SK-N-SH treated with all-trans-retinoic acid at 6 μM for 48 hours (cell line): ENCODE data around the gene ZNF618.

Source experiments
- ATAC-seq: fragments of 200-7000 bp; cut with Tn5 transposase; 3 replicates; pipeline ENCODE4 v1.9.1; 2020; ENCODE audit warnings: mild to moderate bottlenecking, moderate library complexity
- ARNTL ChIP-seq: fragments of 450-650 bp; formaldehyde crosslinking; IDR thresholded peaks from 2 replicates; pipeline ENCODE4 v1.5.0; 2020; ENCODE audit warnings: low read depth, mild to moderate bottlenecking, moderate library complexity, borderline replicate concordance
- BACH2 ChIP-seq: fragments of 250-450 bp; sonication (Bioruptor Pico); IDR thresholded peaks from 2 replicates; pipeline ENCODE4 v1.9.0; 2021; ENCODE audit warnings: mild to moderate bottlenecking, borderline replicate concordance
- CSDC2 ChIP-seq: fragments of 250-450 bp; sonication (Bioruptor Pico); IDR thresholded peaks from 2 replicates; pipeline ENCODE4 v1.5.0; 2020; ENCODE audit warnings: mild to moderate bottlenecking, moderate library complexity
- ESRRG ChIP-seq: fragments of 250-450 bp; sonication (Bioruptor Pico); IDR thresholded peaks from 2 replicates; pipeline ENCODE4 v1.6.1; 2021; ENCODE audit warnings: mild to moderate bottlenecking
- GLIS3 ChIP-seq: fragments of 250-450 bp; sonication (Bioruptor Pico); IDR thresholded peaks from 2 replicates; pipeline ENCODE4 v1.5.0; 2020; ENCODE audit warnings: mild to moderate bottlenecking, moderate library complexity
- ISL1 ChIP-seq: fragments of 250-450 bp; sonication (Bioruptor Pico); IDR thresholded peaks from 2 replicates; pipeline ENCODE4 v2.1.2; 2022; ENCODE audit warnings: mild to moderate bottlenecking, moderate library complexity
- OSR1 ChIP-seq: fragments of 250-450 bp; sonication (Bioruptor Pico); IDR thresholded peaks from 2 replicates; pipeline ENCODE4 v1.8.0; 2022; ENCODE audit warnings: moderate library complexity, mild to moderate bottlenecking, inconsistent platforms
- PATZ1 ChIP-seq: fragments of 250-450 bp; sonication (Bioruptor Pico); IDR thresholded peaks from 2 replicates; pipeline ENCODE4 v1.8.0; 2020; ENCODE audit warnings: mild to moderate bottlenecking, moderate library complexity, borderline replicate concordance
- PPARA ChIP-seq: fragments of 250-450 bp; sonication (Bioruptor Pico); IDR thresholded peaks from 2 replicates; pipeline ENCODE4 v1.5.0; 2020; ENCODE audit warnings: mild to moderate bottlenecking, borderline replicate concordance
- RARB ChIP-seq: fragments of 250-450 bp; sonication (Bioruptor Pico); IDR thresholded peaks from 2 replicates; pipeline ENCODE4 v1.8.0; 2021; ENCODE audit warnings: mild to moderate bottlenecking, moderate library complexity
- SNAI2 ChIP-seq: fragments of 250-450 bp; sonication (Bioruptor Pico); IDR thresholded peaks from 2 replicates; pipeline ENCODE4 v1.5.0; 2020; ENCODE audit warnings: mild to moderate bottlenecking, moderate library complexity
- TCF4 ChIP-seq: fragments of 250-450 bp; sonication (Bioruptor Pico); IDR thresholded peaks from 2 replicates; pipeline ENCODE4 v1.8.0; 2021; ENCODE audit warnings: mild to moderate bottlenecking, moderate library complexity, borderline replicate concordance
- TOX ChIP-seq: fragments of 250-450 bp; sonication (Bioruptor Pico); IDR thresholded peaks from 2 replicates; pipeline ENCODE4 v1.8.0; 2021; ENCODE audit warnings: mild to moderate bottlenecking, moderate library complexity, borderline replicate concordance
- ZC3H10 ChIP-seq: fragments of 250-450 bp; sonication (Bioruptor Pico); IDR thresholded peaks from 2 replicates; pipeline ENCODE4 v1.5.1; 2021; ENCODE audit warnings: mild to moderate bottlenecking, moderate library complexity
- ZFP3 ChIP-seq: fragments of 250-450 bp; sonication (Bioruptor Pico); IDR thresholded peaks from 2 replicates; pipeline ENCODE4 v1.5.0; 2020; ENCODE audit warnings: mild to moderate bottlenecking, moderate library complexity
- ZFP30 ChIP-seq: fragments of 450-650 bp; formaldehyde crosslinking; IDR thresholded peaks from 2 replicates; pipeline ENCODE4 v1.5.0; 2022; ENCODE audit warnings: mild to moderate bottlenecking, moderate library complexity
- ZNF70 ChIP-seq: fragments of 450-650 bp; formaldehyde crosslinking; IDR thresholded peaks from 2 replicates; pipeline ENCODE4 v1.5.0; 2020; ENCODE audit warnings: mild to moderate bottlenecking, moderate library complexity
- ZNF8 ChIP-seq: fragments of 450-650 bp; formaldehyde crosslinking; IDR thresholded peaks from 2 replicates; pipeline ENCODE4 v1.5.0; 2020; ENCODE audit warnings: mild to moderate bottlenecking, moderate library complexity
- TF ChIP-seq, protein P1 (sequence below): fragments of 250-450 bp; sonication (Bioruptor Pico); IDR thresholded peaks from 2 replicates; pipeline ENCODE4 v1.5.1; 2020; ENCODE audit warnings: low read depth, mild to moderate bottlenecking, moderate library complexity
- TF ChIP-seq, protein P2 (sequence below): fragments of 250-450 bp; sonication (Bioruptor Pico); IDR thresholded peaks from 2 replicates; pipeline ENCODE4 v1.5.0; 2020; ENCODE audit warnings: mild to moderate bottlenecking, moderate library complexity
- TF ChIP-seq, protein P3 (sequence below): fragments of 250-450 bp; sonication (Bioruptor Pico); IDR thresholded peaks from 2 replicates; pipeline ENCODE4 v1.8.0; 2021; ENCODE audit warnings: low read depth, mild to moderate bottlenecking, moderate library complexity, borderline replicate concordance

Gene ZNF618

DNA sequence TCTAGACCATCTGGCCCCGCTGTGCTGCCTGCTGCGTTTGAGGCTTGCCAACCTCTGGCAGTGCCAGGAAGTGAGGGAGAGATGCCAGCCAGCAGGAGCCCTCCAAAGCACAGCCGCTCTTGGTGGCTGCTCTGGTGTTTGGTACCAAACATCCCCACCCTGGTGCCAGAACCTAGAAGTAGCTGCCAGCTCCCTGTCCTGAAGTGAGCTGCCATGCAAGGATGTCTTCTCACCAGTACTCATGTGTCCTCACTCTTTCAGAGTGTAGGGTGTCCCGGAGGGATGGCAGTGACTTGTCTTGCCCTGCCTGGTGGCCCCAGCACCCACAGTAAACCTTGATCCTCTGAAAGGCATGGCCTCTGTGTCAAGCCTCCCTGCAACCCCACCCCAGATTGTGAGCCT is 158.6 kb downstream of the ZNF618 start:
- TF ChIP-seq ARNTL: no peak
- TF ChIP-seq RARB (CRISPR knock-in tag): no peak
- no peak for TF ChIP-seq ZFP3 (CRISPR knock-in tag)
- no peak for TF ChIP-seq BACH2 (CRISPR knock-in tag)
- no peak for TF ChIP-seq GLIS3 (CRISPR knock-in tag)
- TF ChIP-seq ZNF8 (CRISPR knock-in tag): no peak
- no peak for TF ChIP-seq PPARA (CRISPR knock-in tag)
- TF ChIP-seq ESRRG (CRISPR knock-in tag): no peak
- TF ChIP-seq ZC3H10: no peak
- TF ChIP-seq OSR1 (CRISPR knock-in tag): no peak
- no peak for TF ChIP-seq TOX
- TF ChIP-seq TCF4: no peak
- TF ChIP-seq, protein P1, sequence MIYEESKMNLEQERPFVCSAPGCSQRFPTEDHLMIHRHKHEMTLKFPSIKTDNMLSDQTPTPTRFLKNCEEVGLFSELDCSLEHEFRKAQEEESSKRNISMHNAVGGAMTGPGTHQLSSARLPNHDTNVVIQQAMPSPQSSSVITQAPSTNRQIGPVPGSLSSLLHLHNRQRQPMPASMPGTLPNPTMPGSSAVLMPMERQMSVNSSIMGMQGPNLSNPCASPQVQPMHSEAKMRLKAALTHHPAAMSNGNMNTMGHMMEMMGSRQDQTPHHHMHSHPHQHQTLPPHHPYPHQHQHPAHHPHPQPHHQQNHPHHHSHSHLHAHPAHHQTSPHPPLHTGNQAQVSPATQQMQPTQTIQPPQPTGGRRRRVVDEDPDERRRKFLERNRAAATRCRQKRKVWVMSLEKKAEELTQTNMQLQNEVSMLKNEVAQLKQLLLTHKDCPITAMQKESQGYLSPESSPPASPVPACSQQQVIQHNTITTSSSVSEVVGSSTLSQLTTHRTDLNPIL (CRISPR knock-in tag): no peak
- TF ChIP-seq ISL1: no peak
- TF ChIP-seq, protein P2, sequence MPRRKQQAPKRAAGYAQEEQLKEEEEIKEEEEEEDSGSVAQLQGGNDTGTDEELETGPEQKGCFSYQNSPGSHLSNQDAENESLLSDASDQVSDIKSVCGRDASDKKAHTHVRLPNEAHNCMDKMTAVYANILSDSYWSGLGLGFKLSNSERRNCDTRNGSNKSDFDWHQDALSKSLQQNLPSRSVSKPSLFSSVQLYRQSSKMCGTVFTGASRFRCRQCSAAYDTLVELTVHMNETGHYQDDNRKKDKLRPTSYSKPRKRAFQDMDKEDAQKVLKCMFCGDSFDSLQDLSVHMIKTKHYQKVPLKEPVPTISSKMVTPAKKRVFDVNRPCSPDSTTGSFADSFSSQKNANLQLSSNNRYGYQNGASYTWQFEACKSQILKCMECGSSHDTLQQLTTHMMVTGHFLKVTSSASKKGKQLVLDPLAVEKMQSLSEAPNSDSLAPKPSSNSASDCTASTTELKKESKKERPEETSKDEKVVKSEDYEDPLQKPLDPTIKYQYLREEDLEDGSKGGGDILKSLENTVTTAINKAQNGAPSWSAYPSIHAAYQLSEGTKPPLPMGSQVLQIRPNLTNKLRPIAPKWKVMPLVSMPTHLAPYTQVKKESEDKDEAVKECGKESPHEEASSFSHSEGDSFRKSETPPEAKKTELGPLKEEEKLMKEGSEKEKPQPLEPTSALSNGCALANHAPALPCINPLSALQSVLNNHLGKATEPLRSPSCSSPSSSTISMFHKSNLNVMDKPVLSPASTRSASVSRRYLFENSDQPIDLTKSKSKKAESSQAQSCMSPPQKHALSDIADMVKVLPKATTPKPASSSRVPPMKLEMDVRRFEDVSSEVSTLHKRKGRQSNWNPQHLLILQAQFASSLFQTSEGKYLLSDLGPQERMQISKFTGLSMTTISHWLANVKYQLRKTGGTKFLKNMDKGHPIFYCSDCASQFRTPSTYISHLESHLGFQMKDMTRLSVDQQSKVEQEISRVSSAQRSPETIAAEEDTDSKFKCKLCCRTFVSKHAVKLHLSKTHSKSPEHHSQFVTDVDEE (CRISPR knock-in tag): no peak
- no peak for TF ChIP-seq PATZ1 (CRISPR knock-in tag)
- no peak for TF ChIP-seq ZFP30 (CRISPR knock-in tag)
- ATAC-seq: no peak

DNA sequence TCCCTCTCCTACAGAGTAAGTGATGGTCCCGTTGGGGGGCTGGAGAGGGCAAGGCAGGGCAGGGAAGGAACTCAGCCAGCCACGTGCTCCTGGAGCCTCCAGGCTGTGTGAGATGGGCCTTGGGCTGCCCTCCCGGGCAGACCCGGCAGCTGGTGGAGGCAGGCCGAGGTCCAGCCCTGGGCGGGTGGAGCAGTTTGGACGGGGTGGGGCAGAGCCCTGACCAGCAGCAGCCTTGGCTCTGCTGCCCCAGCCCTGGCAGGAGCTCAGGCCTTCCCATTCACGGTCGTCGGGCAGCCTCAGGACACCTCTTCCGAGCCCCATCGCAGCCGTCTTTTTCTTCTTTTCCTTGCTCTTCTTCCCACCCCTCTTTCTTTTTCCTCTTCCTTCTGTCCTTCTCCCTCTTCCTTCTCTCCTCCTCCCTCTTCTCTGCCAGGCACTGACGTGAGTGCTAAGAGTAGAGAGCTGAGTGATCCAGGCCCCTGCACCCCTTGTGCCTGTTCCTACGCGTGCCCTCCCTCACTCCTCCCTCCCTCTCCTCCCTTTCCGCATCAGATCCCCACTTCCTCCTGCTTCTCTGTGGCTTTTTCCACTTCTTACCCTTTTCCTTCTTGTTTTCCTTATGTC is 159.2 kb downstream of the ZNF618 start:
- no peak for TF ChIP-seq ZFP3 (CRISPR knock-in tag)
- TF ChIP-seq, protein P2 (CRISPR knock-in tag): no peak
- TF ChIP-seq, protein P3, sequence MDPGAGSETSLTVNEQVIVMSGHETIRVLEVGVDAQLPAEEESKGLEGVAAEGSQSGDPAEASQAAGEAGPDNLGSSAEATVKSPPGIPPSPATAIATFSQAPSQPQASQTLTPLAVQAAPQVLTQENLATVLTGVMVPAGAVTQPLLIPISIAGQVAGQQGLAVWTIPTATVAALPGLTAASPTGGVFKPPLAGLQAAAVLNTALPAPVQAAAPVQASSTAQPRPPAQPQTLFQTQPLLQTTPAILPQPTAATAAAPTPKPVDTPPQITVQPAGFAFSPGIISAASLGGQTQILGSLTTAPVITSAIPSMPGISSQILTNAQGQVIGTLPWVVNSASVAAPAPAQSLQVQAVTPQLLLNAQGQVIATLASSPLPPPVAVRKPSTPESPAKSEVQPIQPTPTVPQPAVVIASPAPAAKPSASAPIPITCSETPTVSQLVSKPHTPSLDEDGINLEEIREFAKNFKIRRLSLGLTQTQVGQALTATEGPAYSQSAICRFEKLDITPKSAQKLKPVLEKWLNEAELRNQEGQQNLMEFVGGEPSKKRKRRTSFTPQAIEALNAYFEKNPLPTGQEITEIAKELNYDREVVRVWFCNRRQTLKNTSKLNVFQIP (CRISPR knock-in tag): no peak
- no peak for TF ChIP-seq ZFP30 (CRISPR knock-in tag)
- TF ChIP-seq BACH2 (CRISPR knock-in tag): no peak
- no peak for TF ChIP-seq ARNTL
- TF ChIP-seq PATZ1 (CRISPR knock-in tag): no peak
- TF ChIP-seq ZNF70 (CRISPR knock-in tag): no peak
- TF ChIP-seq RARB (CRISPR knock-in tag): no peak
- no peak for TF ChIP-seq CSDC2 (CRISPR knock-in tag)
- TF ChIP-seq OSR1 (CRISPR knock-in tag): no peak
- no peak for TF ChIP-seq PPARA (CRISPR knock-in tag)
- no peak for TF ChIP-seq ESRRG (CRISPR knock-in tag)
- TF ChIP-seq GLIS3 (CRISPR knock-in tag): no peak
- TF ChIP-seq SNAI2 (CRISPR knock-in tag): no peak
- no peak for TF ChIP-seq ISL1
- ATAC-seq: no peak
